Pancreas (tissue), 10 donors: ENCODE results near the gene FGD3. TPM values are rescaled to one million over a fixed set of nuclear protein-coding genes. Genes with fewer than 3 reads are reported as not detected.
"Not testable (repeated sequence)": the region's sequence is repeated elsewhere in the genome, so short reads cannot be mapped to it uniquely, and the experiment has no call there.

Source experiments
- ATAC-seq, 4 donors: fragments of 200-7000 bp; cut with Tn5 transposase; one replicate each; pipeline versions ENCODE4 v1.8.0 to v1.9.1; 2020; ENCODE audit warnings: mild to moderate bottlenecking in 4 of 4, moderate library complexity in 4 of 4
- DNase-seq, 6 donors: peaks; one replicate each; pipeline ENCODE4 v3.0.0-alpha.2; 2020
- FAIRE-seq: peaks from 2 replicates; lab custom pipeline; 2012; peaks lifted over from hg19 to GRCh38; lab: Jason Lieb, UNC
- H3K27ac ChIP-seq, 4 donors: fragments of 200-600 bp; sonication (generic); 1 replicate in 3 of 4; 2 replicates in 1 of 4; pipeline versions ENCODE4 v1.5.0 to v1.8.0; 2020
- H3K27me3 ChIP-seq, 4 donors: fragments of 200-600 bp; one replicate each; pipeline ENCODE4 v1.8.0; 2021
- H3K36me3 ChIP-seq, 3 donors: fragments of 200-600 bp; sonication (generic) in 1 of 3; one replicate each; pipeline versions ENCODE4 v1.5.0 to v1.8.0; 2020 to 2021
- H3K4me1 ChIP-seq, 3 donors: fragments of 200-600 bp; one replicate each; pipeline ENCODE4 v1.8.0; 2021
- H3K4me3 ChIP-seq, 4 donors: fragments of 200-600 bp; sonication (generic) in 2 of 4; one replicate each; pipeline versions ENCODE4 v1.5.0 to v1.8.0; 2020 to 2021
- H3K9me3 ChIP-seq, 4 donors: fragments of 200-600 bp; one replicate each; pipeline ENCODE4 v1.8.0; 2021
- WGBS, 2 donors: extraction: QIAGEN DNeasy Blood & Tissue Kit; methylation state at CpG; one replicate each; pipeline ENCODE4 v1.1.7; 2013; 5-methylcytosine and 5-hydroxymethylcytosine counted together
- intact Hi-C, 3 donors: fragments of 100-400 bp; cut with DNase I; formaldehyde crosslinking; loops; one replicate each; pipeline versions ENCODE4 v1.11.1 to v1.14.2; 2022
- polyA plus RNA-seq, 2 donors: library from polyadenylated mRNA; stranded (reverse); fragments of 200-250 nt; gene quantifications; one replicate each; pipeline ENCODE4 v1.2.3, GENCODE V29; 2013
- total RNA-seq, 6 donors: library from RNA; stranded (reverse); fragmentation: NEBNext Ultra II Directional in 4 of 6; extraction: Animal tissue kit (Norgen Biotek cat#: 25700) in 4 of 6; gene quantifications; one replicate each; pipeline versions ENCODE4 v1.2.1 to v1.2.4, GENCODE V29; 2021 to 2023
- TF ChIP-seq, protein P1 (sequence below), 4 donors: fragments of 200-600 bp; sonication (generic) in 3 of 4; IDR thresholded peaks; one replicate each; pipeline versions ENCODE4 v1.5.0 to v1.8.0; 2021; ENCODE audit warnings: antibody characterized with exemption in 4 of 4
- donor health status: healthy with polysubstance abuse.
- donor health status: DM: no; HTN: no; CAD: no; lungs with moderate emphysema.
- donor health status: DM: no; HTN: no; CAD: no.
- donor health status: control.
- donor health status: control.
- donor health status: Bipolar disorder and iron deficiency.
- donor health status: DM: yes; HTN: yes; CAD: no.
- donor health status: DM: no; HTN: no; CAD: no.
- donor health status: DM: no; HTN: no; CAD: no.
- donor health status: DM: yes; HTN: yes; CAD: no.

The FGD3 gene, protein sequence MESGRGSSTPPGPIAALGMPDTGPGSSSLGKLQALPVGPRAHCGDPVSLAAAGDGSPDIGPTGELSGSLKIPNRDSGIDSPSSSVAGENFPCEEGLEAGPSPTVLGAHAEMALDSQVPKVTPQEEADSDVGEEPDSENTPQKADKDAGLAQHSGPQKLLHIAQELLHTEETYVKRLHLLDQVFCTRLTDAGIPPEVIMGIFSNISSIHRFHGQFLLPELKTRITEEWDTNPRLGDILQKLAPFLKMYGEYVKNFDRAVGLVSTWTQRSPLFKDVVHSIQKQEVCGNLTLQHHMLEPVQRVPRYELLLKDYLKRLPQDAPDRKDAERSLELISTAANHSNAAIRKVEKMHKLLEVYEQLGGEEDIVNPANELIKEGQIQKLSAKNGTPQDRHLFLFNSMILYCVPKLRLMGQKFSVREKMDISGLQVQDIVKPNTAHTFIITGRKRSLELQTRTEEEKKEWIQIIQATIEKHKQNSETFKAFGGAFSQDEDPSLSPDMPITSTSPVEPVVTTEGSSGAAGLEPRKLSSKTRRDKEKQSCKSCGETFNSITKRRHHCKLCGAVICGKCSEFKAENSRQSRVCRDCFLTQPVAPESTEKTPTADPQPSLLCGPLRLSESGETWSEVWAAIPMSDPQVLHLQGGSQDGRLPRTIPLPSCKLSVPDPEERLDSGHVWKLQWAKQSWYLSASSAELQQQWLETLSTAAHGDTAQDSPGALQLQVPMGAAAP
- total RNA-seq (10 to 100 TPM in 1 of 6 donors, 1 to 10 TPM in 5; 5.0 to 10.4 (median 6.3) TPM), polyA plus RNA-seq (10 to 100 TPM; 12.1 to 27.7 TPM)

GRCh38 chr9:92947268-92948037 is at the start of gene FGD3:
Gene FGD3 (plus strand): TSS chr9:92947523. CDS start chr9:92976257, 28,734 bp downstream.
- no peaks in the 10 kb centered on the region for H3K36me3 ChIP-seq
- H3K9me3 ChIP-seq, result no peaks in the 10 kb centered on the region
- H3K4me3 ChIP-seq, result peak within 1 kb of the TSS in 3 of 4 donors; percentile 24 to 60 (median 49)
- peak in 3 of 6 donors; percentile 46 to 76 (median 72) for DNase-seq
- no peak within 1 kb of the TSS for H3K27ac ChIP-seq
- WGBS, 2 donors, result 0 to 3% methylated on average over 31 to 36 of the region's 36 CpGs
- peak; percentile 75 to 93 (median 84) for ATAC-seq
- H3K27me3 ChIP-seq, result no peaks in the 10 kb centered on the region
- no peak for FAIRE-seq
- TF ChIP-seq, protein P1, sequence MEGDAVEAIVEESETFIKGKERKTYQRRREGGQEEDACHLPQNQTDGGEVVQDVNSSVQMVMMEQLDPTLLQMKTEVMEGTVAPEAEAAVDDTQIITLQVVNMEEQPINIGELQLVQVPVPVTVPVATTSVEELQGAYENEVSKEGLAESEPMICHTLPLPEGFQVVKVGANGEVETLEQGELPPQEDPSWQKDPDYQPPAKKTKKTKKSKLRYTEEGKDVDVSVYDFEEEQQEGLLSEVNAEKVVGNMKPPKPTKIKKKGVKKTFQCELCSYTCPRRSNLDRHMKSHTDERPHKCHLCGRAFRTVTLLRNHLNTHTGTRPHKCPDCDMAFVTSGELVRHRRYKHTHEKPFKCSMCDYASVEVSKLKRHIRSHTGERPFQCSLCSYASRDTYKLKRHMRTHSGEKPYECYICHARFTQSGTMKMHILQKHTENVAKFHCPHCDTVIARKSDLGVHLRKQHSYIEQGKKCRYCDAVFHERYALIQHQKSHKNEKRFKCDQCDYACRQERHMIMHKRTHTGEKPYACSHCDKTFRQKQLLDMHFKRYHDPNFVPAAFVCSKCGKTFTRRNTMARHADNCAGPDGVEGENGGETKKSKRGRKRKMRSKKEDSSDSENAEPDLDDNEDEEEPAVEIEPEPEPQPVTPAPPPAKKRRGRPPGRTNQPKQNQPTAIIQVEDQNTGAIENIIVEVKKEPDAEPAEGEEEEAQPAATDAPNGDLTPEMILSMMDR (IDR thresholded peaks at IDR 0.05), result no peak
- intact Hi-C loops, result no loop called here
- peaks cover 0 to 3% (median 0%) of the 10 kb centered on the region in 3 donors for H3K4me1 ChIP-seq

DNA sequence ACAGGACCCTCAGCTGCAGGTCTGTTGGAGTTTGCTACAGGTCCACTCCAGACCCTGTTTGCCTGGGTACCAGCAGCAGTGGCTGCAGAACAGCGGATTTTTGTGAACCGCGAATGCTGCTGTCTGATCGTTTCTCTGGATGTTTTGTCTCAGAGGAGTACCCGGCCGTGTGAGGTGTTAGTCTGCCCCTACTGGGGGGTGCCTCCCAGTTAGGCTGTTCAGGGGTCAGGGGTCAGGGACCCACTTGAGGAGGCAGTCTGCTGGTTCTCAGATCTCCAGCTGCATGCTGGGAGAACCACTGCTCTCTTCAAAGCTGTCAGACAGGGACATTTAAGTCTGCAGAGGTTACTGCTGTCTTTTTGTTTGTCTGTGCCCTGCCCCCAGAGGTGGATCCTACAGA is 42.2 kb upstream of the FGD3 start:
- H3K27ac ChIP-seq, FAIRE-seq, H3K36me3 ChIP-seq, H3K4me1 ChIP-seq, ATAC-seq, DNase-seq, H3K9me3 ChIP-seq, intact Hi-C loops, H3K27me3 ChIP-seq, H3K4me3 ChIP-seq: not testable (repeated sequence)
- WGBS, 2 donors, result 72 to 80% methylated on average over 6 of the region's 6 CpGs

DNA sequence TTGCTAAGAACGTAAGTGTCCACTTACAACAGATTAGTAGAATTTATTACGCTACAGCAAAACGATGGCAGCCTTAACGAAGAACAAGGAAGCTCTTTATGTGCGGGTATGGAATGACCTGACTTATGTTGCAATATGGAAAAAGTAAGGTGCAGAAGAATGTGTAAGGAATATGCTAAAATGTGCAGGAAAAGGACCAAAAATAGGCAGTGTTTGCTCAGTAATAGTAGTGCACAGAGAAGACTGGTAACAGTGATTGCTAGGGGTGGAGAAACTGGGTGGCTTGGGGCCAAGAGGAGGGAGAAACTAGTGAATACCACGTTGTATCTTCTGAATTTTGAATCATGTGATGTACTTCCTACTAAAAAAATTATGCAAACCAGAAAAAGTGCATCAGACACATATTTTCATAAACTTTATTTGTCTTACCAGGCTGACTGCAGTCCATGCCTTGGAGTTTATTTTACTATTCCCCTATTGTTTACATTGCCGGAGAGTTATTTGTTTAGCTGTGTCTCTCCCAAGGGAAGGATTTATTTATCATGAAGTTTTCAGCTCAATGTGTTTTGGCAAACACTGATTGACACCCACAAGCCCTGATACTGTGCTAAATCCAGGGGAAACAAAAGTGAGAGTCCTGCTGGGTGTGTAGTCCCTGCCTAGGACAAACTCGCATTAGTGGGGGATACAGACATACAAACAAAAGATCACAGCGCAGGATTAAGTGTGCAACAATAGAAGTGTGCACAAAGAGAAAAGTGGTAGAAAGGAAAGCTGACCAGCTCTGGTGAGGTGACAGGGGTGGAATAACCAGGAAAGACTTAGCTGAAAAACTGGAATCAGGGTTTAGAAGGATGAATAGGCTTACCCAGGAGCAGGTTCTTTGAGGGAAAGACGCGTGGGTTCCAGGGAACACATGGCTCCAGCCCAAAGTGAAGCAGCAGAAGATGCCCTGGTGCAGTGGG is 35.5 kb upstream of the FGD3 start:
- Histone ChIP-seq H3K27me3 (no peaks in the 10 kb centered on the region), H3K4me1 (peaks cover 8 to 15% (median 13%) of the 10 kb centered on the region in 3 donors), H3K4me3 (no peak overlapping the region), H3K36me3 (no peaks in the 10 kb centered on the region), H3K9me3 (no peaks in the 10 kb centered on the region), H3K27ac (no peak overlapping the region)
- FAIRE-seq, result no peak
- peak in 2 of 6 donors; percentile 30 to 33 for DNase-seq
- TF ChIP-seq, protein P1 (IDR thresholded peaks at IDR 0.05), result no peak
- intact Hi-C loops, result no loop called here
- ATAC-seq, result peak; percentile 78 to 89 (median 86)
- 11 to 16% methylated on average over 11 of the region's 11 CpGs for WGBS, 2 donors

DNA sequence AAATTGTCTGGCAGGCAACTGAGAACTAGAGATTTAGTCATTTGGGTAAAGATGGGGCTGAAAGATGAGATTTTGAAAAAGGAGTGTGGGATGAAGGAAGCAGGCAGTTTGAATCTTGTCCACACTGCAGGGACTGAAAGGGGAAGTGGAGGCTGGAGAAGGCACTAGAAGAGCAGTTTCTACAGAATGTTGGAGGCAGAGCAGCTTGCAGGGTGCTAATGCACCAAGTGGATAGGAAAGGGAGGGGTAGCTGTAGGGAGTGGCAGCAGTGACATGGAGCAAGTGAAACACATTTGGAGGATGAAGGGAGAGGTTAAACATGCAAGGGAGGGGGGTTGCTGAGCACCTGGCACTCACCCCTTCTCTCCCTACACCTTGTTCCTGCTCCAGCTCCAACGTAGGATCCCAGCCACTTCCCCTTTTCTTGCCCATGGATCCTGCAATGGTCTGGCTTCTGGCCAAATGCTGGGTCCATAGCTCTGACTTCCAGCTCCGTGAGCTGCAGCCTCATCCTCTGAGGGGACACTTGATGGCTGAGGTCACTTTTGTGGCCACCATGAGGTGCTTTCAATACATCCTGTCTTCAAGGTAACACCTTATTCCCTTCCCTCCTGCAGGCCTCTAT is 30.0 kb upstream of the FGD3 start:
- peaks cover 0 to 3% (median 0%) of the 10 kb centered on the region in 3 donors for H3K4me1 ChIP-seq
- no peak overlapping the region for H3K4me3 ChIP-seq
- intact Hi-C loops, result no loop called here
- no peak overlapping the region for H3K27ac ChIP-seq
- no peaks in the 10 kb centered on the region for H3K36me3 ChIP-seq
- TF ChIP-seq, protein P1 (IDR thresholded peaks at IDR 0.05), result no peak
- DNase-seq (no peak), FAIRE-seq (no peak), ATAC-seq (peak in 1 of 4 donors; percentile 36)
- no peaks in the 10 kb centered on the region for H3K27me3 ChIP-seq
- 41 to 51% methylated on average over 2 of the region's 2 CpGs for WGBS, 2 donors
- no peaks in the 10 kb centered on the region for H3K9me3 ChIP-seq
